Measurements from ENCODE around the gene B4GALT1.

The B4GALT1 gene

GRCh38 chr9:33068991-33069390, 98.1 kb downstream of the B4GALT1 start:
- H3K27ac ChIP-seq = no peak overlapping the region
- no peak for DNase-seq (ENCODE audit: low read depth, low spot score)

DNA sequence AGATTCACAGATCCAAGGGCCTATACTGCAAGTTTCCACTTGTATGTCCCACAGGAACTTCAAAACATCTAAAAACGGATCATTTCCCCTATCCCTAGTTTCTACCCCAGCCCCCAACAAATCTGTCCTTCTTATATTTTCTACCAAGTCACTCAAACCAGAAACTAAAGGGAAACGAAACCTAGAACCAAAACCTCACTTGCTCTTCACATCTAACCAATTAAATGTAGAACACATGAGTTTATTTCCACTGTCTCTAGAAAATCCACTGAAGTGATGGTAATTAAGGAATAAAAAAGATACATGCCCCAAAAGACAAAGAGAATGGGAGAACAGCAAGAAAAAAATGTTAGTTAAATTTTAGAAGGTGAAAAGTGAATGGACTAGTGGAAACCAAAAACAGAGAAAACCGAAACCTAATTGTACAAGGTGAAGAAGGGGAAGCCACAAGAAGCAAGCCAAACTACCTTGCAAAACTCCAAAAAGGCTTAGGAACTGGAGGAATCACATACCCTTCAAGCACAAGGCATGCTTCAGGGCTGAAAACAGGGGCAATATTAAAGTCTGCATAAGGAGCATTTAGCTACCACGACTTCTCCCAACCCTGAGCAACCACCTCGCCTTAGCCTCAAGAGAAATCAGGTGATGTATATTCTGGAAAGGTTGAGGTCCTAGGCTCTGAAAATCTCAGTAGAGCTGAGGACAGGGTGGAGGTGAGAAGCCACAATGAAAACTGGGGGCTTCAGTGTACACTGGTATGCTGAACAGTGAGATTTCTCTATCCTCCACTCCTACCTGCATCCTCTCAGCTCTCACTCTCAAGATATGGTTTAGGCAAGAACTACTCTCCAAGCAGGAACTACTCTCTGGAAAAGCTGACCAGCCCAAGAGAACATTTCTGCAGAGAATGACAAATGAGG, 101.7 kb downstream of the B4GALT1 start:
- H3K27ac ChIP-seq = no peak overlapping the region
- no peak for DNase-seq (ENCODE audit: low read depth, low spot score)
